Amniotic stem cell (primary cell): ENCODE data around the gene USP3.
"Not testable (repeated sequence)": the region's sequence is repeated elsewhere in the genome, so short reads cannot be mapped to it uniquely, and the experiment has no call there.

Experiments
- DNase-seq: peaks from one replicate; lab custom pipeline; 2025; lab: John Stamatoyannopoulos, UW

USP3 gene

GRCh38 chr15:63610209-63610841, 105.9 kb downstream of the USP3 start:
- peak; percentile 60 for DNase-seq

- DNase-seq: no peak
These were observed 106.8 kb downstream of the USP3 start for GRCh38 chr15:63611177-63611576.

GRCh38 chr15:63612300-63612699, 107.9 kb downstream of the USP3 start:
- no peak for DNase-seq

GRCh38 chr15:63615935-63616334, 111.5 kb downstream of the USP3 start:
- DNase-seq: no peak

GRCh38 chr15:63617147-63617546, 112.8 kb downstream of the USP3 start:
- DNase-seq: not testable (repeated sequence)

- not testable (repeated sequence) for DNase-seq
These were observed 113.2 kb downstream of the USP3 start for GRCh38 chr15:63617627-63618026.

- not testable (repeated sequence) for DNase-seq
These were observed 116.4 kb downstream of the USP3 start for GRCh38 chr15:63620760-63621159.

- DNase-seq: no peak
These were observed 119.0 kb downstream of the USP3 start for GRCh38 chr15:63623232-63623969.

- DNase-seq: no peak
These were observed 122.6 kb downstream of the USP3 start for GRCh38 chr15:63626955-63627354.

GRCh38 chr15:63628123-63628822, 123.9 kb downstream of the USP3 start:
- DNase-seq: no peak

- DNase-seq: no peak
These were observed 125.8 kb downstream of the USP3 start for GRCh38 chr15:63630036-63630751.

GRCh38 chr15:63633312-63633711, 128.9 kb downstream of the USP3 start:
- DNase-seq: no peak

- no peak for DNase-seq
These were observed 129.8 kb downstream of the USP3 start for GRCh38 chr15:63634154-63634553.

- no peak for DNase-seq
These were observed 132.2 kb downstream of the USP3 start for GRCh38 chr15:63636518-63637061.

GRCh38 chr15:63638839-63639238, 134.4 kb downstream of the USP3 start:
- DNase-seq: no peak

GRCh38 chr15:63640146-63640545, 135.8 kb downstream of the USP3 start:
- DNase-seq: no peak
